Large intestine (tissue), 3 donors: ENCODE results near the gene PRUNE2. TPM values are rescaled to one million over a fixed set of nuclear protein-coding genes. Genes with fewer than 3 reads are reported as not detected.

ENCODE experiments used
- DNase-seq, 2 donors: peaks; one replicate each; pipeline versions ENCODE4 v3.0.0 to v3.0.0-alpha.2; 2013
- H3K27ac ChIP-seq: one replicate; pipeline ENCODE4 v1.5.1; 2013; ENCODE audit warnings: low read length
- H3K27me3 ChIP-seq: 2 replicates; pipeline ENCODE4 v1.6.1; 2013; ENCODE audit warnings: low read length; ENCODE audit not compliant: control insufficient read depth, insufficient read depth
- H3K36me3 ChIP-seq: 2 replicates; pipeline ENCODE4 v1.6.1; 2013; ENCODE audit warnings: low read length; ENCODE audit not compliant: control insufficient read depth, insufficient read depth
- H3K4me1 ChIP-seq: one replicate; pipeline ENCODE4 v1.6.1; 2013; ENCODE audit warnings: low read length; ENCODE audit not compliant: control insufficient read depth, insufficient read depth
- H3K4me3 ChIP-seq: one replicate; pipeline ENCODE4 v1.5.1; 2013; ENCODE audit warnings: low read length
- H3K9me3 ChIP-seq: one replicate; pipeline ENCODE4 v1.6.1; 2013; ENCODE audit warnings: mild to moderate bottlenecking, low read depth, low read length, moderate library complexity; ENCODE audit not compliant: control insufficient read depth
- WGBS: methylation state at CpG from one replicate; pipeline ENCODE4 v1.1.5; 2013; ENCODE audit warnings: low lambda C conversion rate; ENCODE audit not compliant: insufficient coverage; 5-methylcytosine and 5-hydroxymethylcytosine counted together
- polyA plus RNA-seq: library from polyadenylated mRNA; unstranded; fragments of 120-200 nt; gene quantifications from one replicate; pipeline ENCODE4 v1.2.1, GENCODE V29; 2013

The PRUNE2 gene
- polyA plus RNA-seq, 1 donor: 68.1 TPM

- Histone ChIP-seq H3K36me3 (peaks cover 9% of the 10 kb centered on the region), H3K9me3 (no peaks in the 10 kb centered on the region), H3K27ac (peak overlapping the region; percentile 95), H3K4me3 (no peak overlapping the region), H3K27me3 (no peaks in the 10 kb centered on the region), H3K4me1 (peaks cover 42% of the 10 kb centered on the region)
- no peak for DNase-seq
- 93% methylated on average over 3 of the region's 8 CpGs for WGBS
These were observed 292.6 kb downstream of the PRUNE2 start for GRCh38 chr9:76613150-76613781.

GRCh38 chr9:76610011-76610352 is 295.9 kb downstream of the PRUNE2 start:
- no CpG with 5 or more reads among the region's 5 CpGs for WGBS
- DNase-seq: peak; percentile 82 to 89
- peak overlapping the region; percentile 48 for H3K4me3 ChIP-seq
- H3K27ac ChIP-seq: peak overlapping the region; percentile 95
- peaks cover 28% of the 10 kb centered on the region for H3K4me1 ChIP-seq
- H3K36me3 ChIP-seq: peaks cover 9% of the 10 kb centered on the region
- H3K9me3 ChIP-seq: no peaks in the 10 kb centered on the region
- H3K27me3 ChIP-seq: no peaks in the 10 kb centered on the region

GRCh38 chr9:76609285-76610010 is 296.5 kb downstream of the PRUNE2 start:
- Histone ChIP-seq H3K9me3 (no peaks in the 10 kb centered on the region), H3K4me3 (peak overlapping the region; percentile 48), H3K36me3 (peaks cover 9% of the 10 kb centered on the region), H3K4me1 (peaks cover 28% of the 10 kb centered on the region), H3K27ac (peak overlapping the region; percentile 95), H3K27me3 (no peaks in the 10 kb centered on the region)
- no peak for DNase-seq
- WGBS: no CpG with 5 or more reads among the region's 6 CpGs

- no peaks in the 10 kb centered on the region for H3K27me3 ChIP-seq
- H3K4me1 ChIP-seq: peaks cover 26% of the 10 kb centered on the region
- no peaks in the 10 kb centered on the region for H3K9me3 ChIP-seq
- H3K27ac ChIP-seq: peak overlapping the region; percentile 95
- peaks cover 9% of the 10 kb centered on the region for H3K36me3 ChIP-seq
- DNase-seq: peak; percentile 74 to 86
- peak overlapping the region; percentile 48 for H3K4me3 ChIP-seq
- WGBS: 45% methylated on average over 1 of the region's 4 CpGs
These were observed 297.2 kb downstream of the PRUNE2 start for GRCh38 chr9:76608575-76609273.

- peaks cover 5% of the 10 kb centered on the region for H3K36me3 ChIP-seq
- WGBS: 86% methylated on average over 1 of the region's 4 CpGs
- no peaks in the 10 kb centered on the region for H3K9me3 ChIP-seq
- DNase-seq: no peak
- no peak overlapping the region for H3K4me3 ChIP-seq
- H3K4me1 ChIP-seq: peaks cover 18% of the 10 kb centered on the region
- H3K27me3 ChIP-seq: no peaks in the 10 kb centered on the region
- H3K27ac ChIP-seq: peak overlapping the region; percentile 95
These were observed 298.0 kb downstream of the PRUNE2 start for GRCh38 chr9:76607730-76608436.

GRCh38 chr9:76605321-76605900 is 300.5 kb downstream of the PRUNE2 start:
- no peaks in the 10 kb centered on the region for H3K27me3 ChIP-seq
- H3K27ac ChIP-seq: no peak overlapping the region
- WGBS: no CpG with 5 or more reads among the region's 5 CpGs
- DNase-seq: no peak
- no peaks in the 10 kb centered on the region for H3K9me3 ChIP-seq
- peaks cover 13% of the 10 kb centered on the region for H3K4me1 ChIP-seq
- H3K4me3 ChIP-seq: no peak overlapping the region
- H3K36me3 ChIP-seq: no peaks in the 10 kb centered on the region

GRCh38 chr9:76603931-76604570 is 301.9 kb downstream of the PRUNE2 start:
- Histone ChIP-seq H3K27me3 (no peaks in the 10 kb centered on the region), H3K36me3 (no peaks in the 10 kb centered on the region), H3K9me3 (no peaks in the 10 kb centered on the region), H3K4me1 (peaks cover 22% of the 10 kb centered on the region), H3K27ac (no peak overlapping the region), H3K4me3 (no peak overlapping the region)
- DNase-seq: no peak
- no CpG with 5 or more reads among the region's 3 CpGs for WGBS

- H3K4me1 ChIP-seq: peaks cover 25% of the 10 kb centered on the region
- no peak for DNase-seq
- H3K9me3 ChIP-seq: no peaks in the 10 kb centered on the region
- no peaks in the 10 kb centered on the region for H3K27me3 ChIP-seq
- H3K4me3 ChIP-seq: no peak overlapping the region
- H3K36me3 ChIP-seq: no peaks in the 10 kb centered on the region
- H3K27ac ChIP-seq: no peak overlapping the region
These were observed 302.4 kb downstream of the PRUNE2 start for GRCh38 chr9:76603448-76603895.

- no peaks in the 10 kb centered on the region for H3K36me3 ChIP-seq
- H3K4me3 ChIP-seq: no peak overlapping the region
- H3K27ac ChIP-seq: no peak overlapping the region
- H3K4me1 ChIP-seq: peaks cover 21% of the 10 kb centered on the region
- no peak for DNase-seq
- no CpG with 5 or more reads among the region's 1 CpG for WGBS
- H3K27me3 ChIP-seq: no peaks in the 10 kb centered on the region
- no peaks in the 10 kb centered on the region for H3K9me3 ChIP-seq
These were observed 303.7 kb downstream of the PRUNE2 start for GRCh38 chr9:76602199-76602598.
